HG03432 (cell line): ENCODE measurements around the gene SEC14L2.

Source experiments
- ATAC-seq: cut with Tn5 transposase; IDR thresholded peaks from one replicate; pipeline ENCODE4 v1.9.1; 2021; ENCODE audit warnings: mild to moderate bottlenecking, moderate library complexity; ENCODE audit not compliant: unreplicated experiment

SEC14L2 gene

DNA sequence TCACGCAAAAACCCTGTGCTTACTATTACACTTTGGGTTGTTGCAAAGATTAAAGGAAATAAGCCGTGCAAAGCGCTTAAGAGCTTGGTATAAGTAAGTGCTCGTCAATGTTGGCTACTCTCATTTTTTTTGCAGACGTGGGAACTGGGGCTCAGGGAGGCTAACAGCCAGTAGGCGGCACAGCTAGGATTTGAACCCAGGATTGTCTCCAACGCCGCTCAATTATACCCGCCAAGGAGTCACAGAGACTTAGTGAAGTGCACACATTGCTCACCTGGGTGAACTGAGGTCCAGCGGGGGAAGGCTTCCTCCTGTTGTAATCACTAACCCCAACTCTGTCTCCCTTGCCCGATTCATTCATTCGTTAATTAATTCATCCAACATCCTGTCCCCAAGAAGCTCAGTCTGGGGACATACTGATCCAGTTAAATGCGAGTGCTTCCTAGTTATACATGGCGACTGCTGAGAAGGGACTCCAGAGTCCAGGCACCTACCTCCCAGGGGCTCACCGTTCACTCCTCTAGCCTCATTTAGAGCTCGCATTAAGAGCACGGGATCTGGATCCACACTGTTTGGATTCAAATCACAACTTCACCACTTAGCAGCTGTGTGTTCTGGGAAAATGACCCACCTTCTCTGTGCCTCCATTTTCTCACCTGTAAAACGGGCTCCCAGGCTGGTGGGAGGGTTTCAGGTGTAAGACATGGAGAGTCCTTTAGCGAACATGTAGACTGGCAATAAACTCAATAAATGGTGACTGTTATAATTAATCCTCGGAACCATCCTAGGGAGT is 27.9 kb downstream of the SEC14L2 start:
- no peak for ATAC-seq

DNA sequence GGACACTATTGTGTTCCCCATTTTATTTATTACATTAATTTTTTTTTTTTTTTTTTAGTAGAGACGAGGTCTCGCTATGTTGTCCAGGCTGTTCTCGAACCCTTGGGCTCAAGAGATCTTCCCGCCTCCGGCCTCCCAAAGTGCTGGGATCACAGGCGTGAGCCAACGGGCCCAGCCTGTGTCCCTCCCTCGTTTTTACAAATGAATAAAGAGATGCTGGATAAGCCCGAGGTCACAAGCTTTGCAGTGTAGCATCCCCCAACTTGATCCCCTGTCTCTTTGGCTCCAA is 28.5 kb downstream of the SEC14L2 start:
- no peak for ATAC-seq

DNA sequence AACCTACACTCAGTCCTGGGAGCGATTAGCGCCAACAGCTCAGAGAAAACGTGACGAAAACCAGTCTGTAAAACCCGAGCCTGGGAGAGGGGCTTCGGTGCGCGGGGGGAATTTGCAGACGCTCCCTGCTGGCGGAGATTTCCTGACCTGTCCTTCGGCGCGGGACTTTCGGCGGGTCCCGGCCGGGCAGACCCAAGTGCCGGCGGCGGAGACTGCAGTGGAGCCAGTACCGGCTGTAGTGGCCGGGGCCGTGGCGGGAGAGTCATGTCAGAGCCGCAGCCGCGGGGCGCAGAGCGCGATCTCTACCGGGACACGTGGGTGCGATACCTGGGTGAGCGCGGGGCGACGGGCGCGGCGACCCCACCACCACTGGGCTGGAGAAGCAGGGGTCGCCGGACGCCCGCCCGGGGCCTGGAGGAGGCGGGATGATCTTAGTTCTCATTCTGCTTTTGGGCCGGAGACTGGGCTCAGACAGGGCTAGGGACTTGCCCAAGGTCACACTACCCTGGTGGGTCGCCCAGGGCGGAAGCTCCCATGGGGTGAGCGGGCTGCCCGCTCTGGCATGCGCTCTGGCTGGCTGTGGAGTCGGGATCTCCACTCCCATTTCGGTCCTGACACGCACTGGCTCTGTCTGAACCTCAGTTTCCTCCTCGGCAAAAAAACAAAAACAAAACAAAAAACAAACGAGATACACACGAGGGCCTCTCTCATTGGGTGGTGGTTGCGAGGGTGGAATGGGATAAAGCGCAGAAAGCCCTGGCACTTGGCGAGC is 29.0 kb downstream of the SEC14L2 start, which contains the start of gene MTFP1:
TSS of gene MTFP1 (plus strand) at position 153 of the 772 bp plus-strand sequence. CDS start at position 265, 112 bp downstream.
- no peak for ATAC-seq

DNA sequence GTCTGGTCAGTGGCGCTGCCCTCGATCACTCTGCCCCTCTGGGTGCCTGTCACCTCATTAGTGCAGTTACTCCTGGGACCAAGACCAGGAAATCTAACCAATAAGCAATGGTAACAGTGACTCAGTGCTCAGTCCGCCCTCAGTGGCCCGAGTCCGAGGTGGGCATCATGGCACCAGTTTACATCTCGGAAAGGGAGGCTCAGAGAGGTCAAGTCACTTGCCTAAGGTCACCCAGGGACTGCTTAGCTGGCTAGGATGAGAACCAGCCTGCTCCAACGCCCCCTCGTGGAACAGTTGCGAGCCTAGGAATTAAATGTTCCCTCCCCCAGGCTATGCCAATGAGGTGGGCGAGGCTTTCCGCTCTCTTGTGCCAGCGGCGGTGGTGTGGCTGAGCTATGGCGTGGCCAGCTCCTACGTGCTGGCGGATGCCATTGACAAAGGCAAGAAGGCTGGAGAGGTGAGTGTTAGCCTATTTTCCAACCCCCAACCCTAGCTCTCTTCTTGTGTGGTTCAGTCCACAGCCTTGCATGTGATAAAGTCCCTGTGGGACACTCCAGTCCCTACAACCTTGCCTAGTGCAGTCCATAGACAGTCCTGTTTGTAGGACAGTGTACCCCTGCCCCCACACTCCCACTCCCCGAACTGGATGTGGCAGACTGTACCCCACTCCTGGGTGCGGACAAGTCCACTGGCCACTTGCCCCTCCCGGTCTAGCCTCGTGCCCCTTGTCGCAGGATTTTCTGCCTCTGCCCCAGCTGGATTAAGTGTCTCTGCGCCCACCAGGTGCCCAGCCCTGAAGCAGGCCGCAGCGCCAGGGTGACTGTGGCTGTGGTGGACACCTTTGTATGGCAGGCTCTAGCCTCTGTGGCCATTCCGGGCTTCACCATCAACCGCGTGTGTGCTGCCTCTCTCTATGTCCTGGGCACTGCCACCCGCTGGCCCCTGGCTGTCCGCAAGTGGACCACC is 29.9 kb downstream of the SEC14L2 start:
- no peak for ATAC-seq

DNA sequence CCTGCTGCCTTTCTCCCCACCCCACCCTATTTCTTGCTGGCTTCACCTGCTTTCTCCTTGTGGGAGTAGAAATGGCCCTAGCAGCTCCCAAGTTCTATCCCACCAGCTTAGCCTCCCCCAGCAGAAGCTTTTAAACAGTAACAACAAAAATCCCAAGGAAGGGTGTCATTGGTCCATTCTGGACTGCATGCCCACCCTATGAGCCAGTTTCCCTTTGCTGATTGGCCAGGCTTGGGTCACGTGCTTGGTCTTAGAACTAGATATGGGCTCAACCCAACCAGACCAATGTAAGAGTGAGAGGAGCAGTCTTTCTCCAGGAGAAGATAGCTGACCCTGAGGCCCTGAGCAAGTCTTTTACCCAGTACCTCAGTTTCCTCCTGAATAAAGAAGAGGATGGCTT is 31.1 kb downstream of the SEC14L2 start:
- no peak for ATAC-seq

DNA sequence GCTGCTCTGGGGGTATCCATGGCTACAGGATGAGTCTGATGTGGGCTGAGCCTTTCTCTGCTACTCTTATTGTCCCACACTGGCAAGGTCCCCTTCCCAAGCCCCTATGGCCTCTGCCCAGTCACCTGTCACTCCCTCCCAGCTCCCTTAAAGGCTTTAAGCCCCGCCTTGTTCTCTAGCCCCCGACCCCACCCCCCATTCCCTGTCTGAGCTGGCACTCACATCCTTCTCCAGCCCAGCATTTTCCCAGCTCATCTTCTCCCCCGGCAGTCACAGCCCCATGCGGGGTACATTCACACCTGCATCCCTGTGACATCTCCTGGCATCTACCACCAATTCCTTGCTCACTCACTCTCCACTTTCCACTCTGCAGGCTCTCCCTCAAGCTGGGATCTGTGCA is 33.1 kb downstream of the SEC14L2 start:
- ATAC-seq, result no peak

DNA sequence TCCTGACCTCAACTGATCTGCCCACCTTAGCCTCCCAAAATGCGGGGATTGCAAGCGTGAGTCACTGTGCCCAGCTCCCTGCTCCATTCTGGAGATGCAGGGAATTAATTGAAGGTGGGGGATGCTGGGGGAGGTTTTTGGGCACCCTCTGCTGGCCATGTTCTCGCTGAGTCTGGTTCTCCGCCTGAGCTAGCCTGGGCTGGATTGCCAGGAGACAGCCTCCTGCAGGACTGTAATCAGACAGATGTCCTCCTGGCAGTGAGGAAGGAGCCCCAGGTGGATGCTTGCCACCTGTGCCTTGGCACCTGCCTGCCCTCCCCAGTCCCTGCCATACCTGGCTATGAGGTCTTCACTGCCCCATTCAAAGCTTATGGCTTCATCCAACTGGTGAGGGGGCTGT is 34.1 kb downstream of the SEC14L2 start:
- ATAC-seq, result no peak

DNA sequence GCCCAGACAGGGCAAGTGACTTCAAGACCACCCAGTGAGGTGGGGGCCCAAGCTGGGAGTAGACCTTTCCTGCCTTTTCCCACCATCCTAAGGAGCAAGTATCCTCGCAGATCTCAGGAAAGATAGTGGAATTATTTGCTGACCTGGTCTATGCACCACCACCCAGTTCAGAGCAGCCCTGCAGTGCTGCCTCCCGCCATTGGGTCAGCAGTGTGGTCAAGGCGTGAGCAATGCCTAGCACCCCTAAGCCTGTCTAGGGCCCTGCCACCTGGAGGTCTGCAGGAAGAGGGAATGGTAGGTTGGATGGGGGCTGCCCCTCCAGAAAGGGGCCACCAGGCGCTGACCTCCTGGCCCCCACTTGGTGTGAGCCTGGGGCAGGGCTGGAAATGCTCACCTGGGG is 35.3 kb downstream of the SEC14L2 start:
- ATAC-seq, result no peak

DNA sequence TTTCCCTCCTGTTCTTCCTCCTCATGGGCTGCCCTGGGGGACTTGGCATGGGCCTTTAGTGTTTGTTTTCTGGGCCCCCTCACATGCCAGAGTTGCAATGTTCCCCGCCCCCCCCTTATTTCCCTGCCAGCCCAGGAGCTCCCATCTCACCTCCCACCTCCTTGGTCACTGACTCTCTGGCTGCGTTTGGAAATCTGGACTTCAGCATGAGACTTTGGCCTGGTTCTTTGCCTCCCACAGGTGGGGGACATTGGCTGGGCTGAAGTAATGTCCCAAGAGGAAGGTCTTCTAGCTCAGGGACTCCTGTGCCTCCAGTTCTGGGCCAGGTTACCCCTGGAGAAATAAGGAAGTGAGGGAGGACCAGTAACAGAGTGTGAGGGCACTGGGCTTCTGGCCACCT is 35.7 kb downstream of the SEC14L2 start:
- no peak for ATAC-seq

DNA sequence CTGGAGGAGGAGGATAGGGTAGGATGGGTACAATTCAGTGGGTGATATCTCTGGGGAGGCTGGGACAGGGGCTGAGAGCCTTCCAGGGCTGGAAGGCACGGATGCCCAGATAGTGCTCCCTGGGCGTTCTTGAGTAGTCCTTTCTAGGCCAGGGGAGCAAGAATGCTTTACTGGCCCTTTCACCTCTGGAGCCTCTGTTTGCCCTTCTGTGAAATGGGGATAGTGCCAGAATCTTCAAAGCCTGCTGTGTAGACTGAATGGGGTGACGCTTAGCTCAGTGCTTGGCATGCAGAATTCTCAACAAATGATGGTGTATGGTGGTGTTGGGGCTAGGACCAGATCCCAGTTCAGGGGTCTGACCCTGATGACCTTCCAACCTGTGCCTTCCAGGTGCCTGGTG is 36.4 kb downstream of the SEC14L2 start:
- no peak for ATAC-seq

DNA sequence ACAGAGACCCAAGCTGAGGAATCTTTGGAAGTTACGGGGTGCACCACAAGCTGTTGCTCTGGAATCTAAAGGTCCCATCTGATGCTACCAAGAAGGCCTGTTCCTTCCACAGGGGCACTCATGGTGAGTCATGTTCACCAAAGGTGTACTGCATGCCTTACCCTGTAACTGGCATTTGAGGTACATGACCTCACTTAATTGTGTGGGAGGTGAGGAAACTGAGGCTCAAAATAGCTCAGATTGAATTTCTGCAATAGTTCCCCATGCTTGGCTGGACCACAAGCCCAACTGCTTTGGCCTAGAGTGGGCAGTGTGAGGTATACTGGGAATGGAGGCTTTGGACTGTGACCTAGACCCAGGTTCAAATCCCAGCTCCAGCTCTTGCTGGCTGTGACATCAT is 37.0 kb downstream of the SEC14L2 start:
- ATAC-seq, result no peak

DNA sequence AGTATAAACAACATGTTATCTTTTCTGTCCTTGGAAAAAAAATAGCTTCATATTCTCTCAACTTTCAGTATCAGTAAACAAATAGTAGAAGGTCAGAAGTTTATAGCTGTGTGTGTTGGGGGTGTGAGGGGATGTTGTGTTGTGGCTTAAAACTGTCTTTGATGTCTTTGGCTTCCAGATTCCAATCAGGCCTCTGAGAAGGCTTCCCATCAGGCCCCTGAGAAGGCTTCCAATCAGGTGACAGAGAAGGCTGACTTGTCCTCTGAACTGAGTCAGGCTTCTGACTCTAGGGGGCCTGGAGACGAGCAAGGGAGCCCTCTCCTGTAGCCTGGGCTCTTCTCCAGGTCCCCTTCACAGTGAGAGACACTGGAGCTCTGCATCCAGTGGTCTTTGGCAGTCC is 38.0 kb downstream of the SEC14L2 start:
- ATAC-seq, result no peak

DNA sequence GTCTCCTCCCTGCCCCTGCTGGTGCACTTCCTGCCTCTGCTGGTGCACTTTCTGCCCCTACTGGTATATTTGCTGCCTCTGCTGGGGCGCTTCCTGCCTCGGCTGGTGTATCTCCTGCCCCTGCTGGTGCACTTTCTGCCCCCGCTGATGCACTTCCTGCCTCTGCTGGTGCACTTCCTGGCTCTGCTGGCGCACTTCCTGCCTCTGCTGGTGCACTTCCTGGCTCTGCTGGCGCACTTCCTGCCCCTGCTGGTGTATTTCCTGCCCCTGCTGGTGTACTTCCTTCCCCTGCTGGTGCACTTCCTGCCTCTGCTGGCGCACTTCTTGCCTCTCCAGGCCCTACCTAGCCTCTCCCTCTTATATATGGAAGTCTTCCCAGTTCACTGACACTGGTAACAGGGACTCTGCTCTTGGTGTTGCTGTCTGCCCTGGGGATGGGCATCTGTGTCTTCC is 38.9 kb downstream of the SEC14L2 start:
- no peak for ATAC-seq

DNA sequence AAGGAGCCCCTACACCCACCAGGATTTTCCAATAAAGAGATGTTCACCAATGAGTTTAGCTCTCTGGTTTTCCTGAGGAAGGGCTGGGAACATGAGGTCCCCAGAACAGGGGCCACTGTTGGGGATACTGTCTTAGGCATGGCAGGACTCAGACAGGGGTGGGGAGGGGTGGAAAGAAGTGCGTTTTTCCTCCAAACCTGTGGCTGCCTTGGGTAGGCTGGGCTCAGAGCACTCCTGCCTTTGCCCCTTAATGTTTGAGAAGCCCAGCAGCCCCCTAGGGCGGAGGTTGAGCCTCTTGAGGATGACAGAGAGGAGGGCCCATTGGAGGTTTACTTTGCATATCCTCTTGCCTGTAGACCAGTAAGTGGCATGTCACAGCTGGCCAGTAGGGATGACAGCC is 39.4 kb downstream of the SEC14L2 start:
- no peak for ATAC-seq

DNA sequence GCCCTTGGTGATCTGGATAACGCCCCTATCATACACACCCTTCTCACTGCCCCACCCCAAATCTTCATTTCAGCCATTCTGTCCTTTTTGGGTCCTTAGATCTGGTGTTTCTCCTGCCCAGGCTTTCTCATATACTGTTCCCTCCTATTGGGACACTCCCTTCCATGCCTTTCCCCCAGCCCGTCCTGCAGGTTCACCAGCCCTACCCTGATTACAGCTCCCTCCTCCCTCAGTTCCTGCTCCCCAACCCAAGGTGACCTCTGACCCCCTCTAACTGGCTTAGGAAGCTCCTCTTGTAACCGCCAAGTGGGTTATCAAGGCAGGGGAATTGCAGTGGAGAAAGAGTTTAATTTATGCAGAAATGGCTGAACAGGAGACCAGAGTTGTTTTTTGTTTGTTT is 41.7 kb downstream of the SEC14L2 start:
- ATAC-seq, result no peak

DNA sequence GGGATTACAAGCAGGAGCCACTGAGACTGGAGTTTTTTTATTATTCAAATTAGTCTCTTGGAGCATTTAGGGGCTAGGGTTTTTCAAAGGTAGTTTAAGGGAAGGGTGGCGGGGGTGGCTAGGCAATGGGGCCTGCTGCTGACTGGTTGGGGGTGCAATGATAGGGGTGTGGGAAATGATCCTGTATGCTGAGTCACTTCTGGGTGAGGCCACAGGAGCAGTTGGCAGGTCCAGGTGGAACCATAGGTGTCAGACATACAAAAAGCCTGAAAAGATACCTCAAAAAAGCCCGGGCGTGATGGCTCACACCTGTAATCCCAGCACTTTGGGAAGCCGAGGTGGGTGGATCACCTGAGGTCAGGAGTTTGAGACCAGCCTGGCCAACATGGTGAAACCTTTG is 42.4 kb downstream of the SEC14L2 start:
- no peak for ATAC-seq

DNA sequence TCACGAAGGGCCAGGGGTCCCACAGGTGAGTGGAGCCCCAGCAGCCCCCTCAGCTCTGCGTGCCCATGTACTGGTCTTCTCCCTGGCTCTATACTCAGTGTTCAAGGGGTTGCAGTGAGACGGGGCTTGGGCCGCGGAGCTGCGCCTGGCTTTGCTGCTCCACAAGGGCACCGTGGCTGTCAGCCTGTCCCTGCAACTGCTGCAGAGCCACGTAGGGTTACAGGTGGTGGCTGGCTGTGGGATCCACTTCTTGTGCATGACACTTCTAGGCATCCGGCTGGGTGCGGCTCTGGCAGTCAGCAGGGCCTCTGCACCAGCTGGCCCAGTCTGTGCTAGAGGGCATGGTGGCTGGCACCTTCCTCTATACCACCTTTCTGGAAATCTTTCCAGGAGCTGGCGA is 43.0 kb downstream of the SEC14L2 start:
- no peak for ATAC-seq

DNA sequence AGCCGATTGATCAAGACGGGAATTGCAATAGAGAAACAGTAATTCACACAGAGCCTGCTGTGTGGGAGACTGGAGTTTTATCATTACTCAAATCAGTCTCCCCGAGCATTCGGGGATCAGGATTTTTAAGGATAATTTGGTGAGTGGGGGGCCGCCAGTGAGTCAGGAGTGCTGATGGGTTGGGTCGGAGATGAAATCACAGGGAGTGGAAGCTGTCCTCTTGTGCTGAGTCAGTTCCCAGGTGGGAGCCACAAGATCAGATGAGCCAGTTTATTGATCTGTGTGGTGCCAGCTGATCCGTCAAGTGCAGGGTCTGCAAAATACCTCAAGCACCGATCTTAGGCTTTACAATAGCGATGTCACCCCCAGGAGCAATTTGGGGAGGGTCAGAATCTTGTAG is 44.3 kb downstream of the SEC14L2 start:
- ATAC-seq, result no peak

DNA sequence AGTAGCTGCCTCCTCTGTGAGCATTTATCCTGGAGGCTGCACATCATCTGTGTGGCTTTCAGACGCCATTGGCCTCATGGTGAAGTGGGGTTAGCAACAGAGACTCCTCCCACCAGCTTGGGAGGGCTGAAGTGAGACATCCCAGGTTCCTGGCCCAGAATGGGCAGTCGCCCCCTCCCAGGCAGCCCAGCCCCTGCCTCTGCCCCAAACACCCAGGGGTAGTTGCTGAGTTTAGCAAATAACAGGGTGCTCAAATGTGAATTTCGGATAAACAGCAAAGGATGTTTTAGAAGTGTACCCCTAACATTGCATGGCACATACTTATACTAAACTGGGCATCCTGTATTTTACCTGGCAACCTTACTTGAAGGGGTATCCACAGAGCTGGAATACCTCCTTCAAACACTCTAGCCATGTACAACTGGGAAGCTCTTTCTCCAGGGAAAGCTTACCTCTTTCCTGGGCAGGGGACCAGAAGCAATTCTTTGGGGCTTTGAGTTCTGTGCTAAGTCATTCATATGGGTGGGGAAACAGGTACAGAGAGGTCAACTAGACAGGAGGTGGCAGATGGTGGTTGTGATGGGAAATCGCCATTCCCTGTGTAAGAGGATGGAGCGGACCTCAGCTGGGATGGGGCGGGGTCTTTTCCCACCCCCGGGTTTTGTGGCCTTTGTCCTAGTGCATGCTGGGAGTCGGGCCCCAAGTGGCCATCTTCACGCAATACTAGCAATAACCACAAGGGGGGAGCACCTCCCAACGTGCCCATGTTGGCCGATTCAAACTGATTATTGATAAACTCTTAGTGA is 48.0 kb downstream of the SEC14L2 start:
- ATAC-seq, result no peak

DNA sequence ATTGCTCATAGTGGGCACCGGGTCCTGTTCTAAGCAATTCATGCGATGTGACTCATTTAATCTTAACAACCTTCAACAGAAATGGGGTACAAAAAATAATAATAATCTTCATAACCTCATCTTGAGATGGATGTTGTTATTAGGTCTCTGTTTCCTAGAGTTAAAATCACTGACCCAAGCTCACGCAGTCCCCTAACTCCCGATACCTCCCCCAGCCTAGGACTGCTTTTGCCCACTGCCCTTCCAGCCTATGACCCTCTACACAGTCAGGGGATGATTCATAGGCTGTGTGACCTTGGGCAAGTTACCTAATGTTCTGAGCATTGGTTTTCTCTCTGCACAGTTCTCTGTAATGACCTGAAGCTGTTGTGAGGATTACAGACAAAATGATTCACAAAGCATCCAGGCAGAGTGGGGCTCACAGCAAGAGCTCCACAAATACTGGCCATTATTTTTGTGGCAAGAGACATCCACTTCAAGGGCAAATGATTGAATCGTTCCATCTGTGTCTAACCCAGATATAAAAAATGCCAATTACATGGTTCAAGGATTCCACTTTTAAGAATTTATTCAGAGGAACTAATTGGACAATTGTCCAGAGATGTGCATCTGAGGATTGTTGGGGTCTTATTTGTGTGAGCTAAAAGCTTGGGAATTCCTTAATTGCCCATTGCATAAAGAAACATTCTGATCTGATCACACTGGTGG is 48.8 kb downstream of the SEC14L2 start:
- ATAC-seq, result no peak
